ENCODE measurements around the gene MYO15B.
A peak's percentile ranks its signal among the peaks of the same experiment; 100 is the strongest.
"Not testable (repeated sequence)": the region's sequence is repeated elsewhere in the genome, so short reads cannot be mapped to it uniquely, and the experiment has no call there.

Gene MYO15B

GRCh38 chr17:75575728-75576127 lies 11.9 kb upstream of the MYO15B start:
- no peak for DNase-seq (ENCODE audit: low read depth in 2 of 2)

- no peak for DNase-seq (ENCODE audit: low read depth in 2 of 2)
Measured at GRCh38 chr17:75576661-75577060, 10.9 kb upstream of the MYO15B start.

GRCh38 chr17:75581121-75581725 lies 6.4 kb upstream of the MYO15B start:
- DNase-seq (ENCODE audit: low read depth in 2 of 2) = peak in 1 of 2 donors; percentile 18

GRCh38 chr17:75583197-75583596 lies 4.4 kb upstream of the MYO15B start:
- DNase-seq (ENCODE audit: low read depth in 2 of 2) = not testable (repeated sequence)

GRCh38 chr17:75584849-75585175 lies 2.8 kb upstream of the MYO15B start:
- DNase-seq (ENCODE audit: low read depth in 2 of 2) = no peak

- no peak for DNase-seq (ENCODE audit: low read depth in 2 of 2)
Measured at GRCh38 chr17:75588596-75589011, 1.0 kb downstream of the MYO15B start.

- DNase-seq (ENCODE audit: low read depth in 2 of 2) = peak; percentile 88 to 97
Measured at GRCh38 chr17:75589012-75589918, 1.7 kb downstream of the MYO15B start.

- no peak for DNase-seq (ENCODE audit: low read depth in 2 of 2)
Measured at GRCh38 chr17:75589919-75590303, 2.3 kb downstream of the MYO15B start.

GRCh38 chr17:75590314-75590761 lies 2.7 kb downstream of the MYO15B start:
- no peak for DNase-seq (ENCODE audit: low read depth in 2 of 2)

- no peak for DNase-seq (ENCODE audit: low read depth in 2 of 2)
Measured at GRCh38 chr17:75590849-75591721, 3.5 kb downstream of the MYO15B start.

- DNase-seq (ENCODE audit: low read depth in 2 of 2) = no peak
Measured at GRCh38 chr17:75591722-75592302, 4.2 kb downstream of the MYO15B start.

GRCh38 chr17:75592348-75593020 lies 4.9 kb downstream of the MYO15B start:
- DNase-seq (ENCODE audit: low read depth in 2 of 2) = no peak

- not testable (repeated sequence) for DNase-seq (ENCODE audit: low read depth in 2 of 2)
Measured at GRCh38 chr17:75593430-75593829, 5.8 kb downstream of the MYO15B start.

GRCh38 chr17:75594499-75595283 lies 7.1 kb downstream of the MYO15B start:
- DNase-seq (ENCODE audit: low read depth in 2 of 2) = no peak

- DNase-seq (ENCODE audit: low read depth in 2 of 2) = no peak
Measured at GRCh38 chr17:75595284-75595919, 7.8 kb downstream of the MYO15B start.

- DNase-seq (ENCODE audit: low read depth in 2 of 2) = no peak
Measured at GRCh38 chr17:75595920-75596313, 8.3 kb downstream of the MYO15B start.

- DNase-seq (ENCODE audit: low read depth in 2 of 2) = no peak
Measured at GRCh38 chr17:75596320-75597087, 8.9 kb downstream of the MYO15B start.

GRCh38 chr17:75601057-75601987 lies 13.7 kb downstream of the MYO15B start:
- peak in 1 of 2 donors; percentile 32 for DNase-seq (ENCODE audit: low read depth in 2 of 2)
